ENCODE results near the gene ATP5F1A.
A peak's percentile ranks its signal among the peaks of the same experiment; 100 is the strongest.

Gene ATP5F1A

DNA sequence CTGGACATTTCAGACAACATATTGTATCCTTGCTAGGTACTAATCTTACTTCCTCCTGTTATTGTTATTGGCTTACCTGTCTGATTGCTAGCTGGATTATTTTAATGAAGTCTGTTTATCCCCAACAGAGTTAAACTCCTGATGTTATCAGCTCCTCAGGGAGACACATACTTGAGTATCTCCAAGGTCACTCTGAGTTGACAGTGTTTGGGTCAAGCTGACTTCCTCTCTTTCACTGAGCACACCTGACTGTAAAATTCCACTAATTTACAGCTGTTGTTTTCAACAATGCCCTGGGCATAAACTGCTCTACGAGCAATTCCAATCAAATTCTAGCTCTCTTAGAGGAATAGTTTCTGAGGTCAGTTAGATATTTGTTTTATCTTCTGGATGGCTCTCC, 15.7 kb upstream of the ATP5F1A start:
- TF ChIP-seq, protein P1, sequence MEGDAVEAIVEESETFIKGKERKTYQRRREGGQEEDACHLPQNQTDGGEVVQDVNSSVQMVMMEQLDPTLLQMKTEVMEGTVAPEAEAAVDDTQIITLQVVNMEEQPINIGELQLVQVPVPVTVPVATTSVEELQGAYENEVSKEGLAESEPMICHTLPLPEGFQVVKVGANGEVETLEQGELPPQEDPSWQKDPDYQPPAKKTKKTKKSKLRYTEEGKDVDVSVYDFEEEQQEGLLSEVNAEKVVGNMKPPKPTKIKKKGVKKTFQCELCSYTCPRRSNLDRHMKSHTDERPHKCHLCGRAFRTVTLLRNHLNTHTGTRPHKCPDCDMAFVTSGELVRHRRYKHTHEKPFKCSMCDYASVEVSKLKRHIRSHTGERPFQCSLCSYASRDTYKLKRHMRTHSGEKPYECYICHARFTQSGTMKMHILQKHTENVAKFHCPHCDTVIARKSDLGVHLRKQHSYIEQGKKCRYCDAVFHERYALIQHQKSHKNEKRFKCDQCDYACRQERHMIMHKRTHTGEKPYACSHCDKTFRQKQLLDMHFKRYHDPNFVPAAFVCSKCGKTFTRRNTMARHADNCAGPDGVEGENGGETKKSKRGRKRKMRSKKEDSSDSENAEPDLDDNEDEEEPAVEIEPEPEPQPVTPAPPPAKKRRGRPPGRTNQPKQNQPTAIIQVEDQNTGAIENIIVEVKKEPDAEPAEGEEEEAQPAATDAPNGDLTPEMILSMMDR (conservative IDR thresholded peaks at IDR 0.05; ENCODE audit: low read depth, low read length) = no peak
- no peak overlapping the region for H3K4me3 ChIP-seq (ENCODE audit: low read length)
- no peak for DNase-seq (ENCODE audit: low read depth)

DNA sequence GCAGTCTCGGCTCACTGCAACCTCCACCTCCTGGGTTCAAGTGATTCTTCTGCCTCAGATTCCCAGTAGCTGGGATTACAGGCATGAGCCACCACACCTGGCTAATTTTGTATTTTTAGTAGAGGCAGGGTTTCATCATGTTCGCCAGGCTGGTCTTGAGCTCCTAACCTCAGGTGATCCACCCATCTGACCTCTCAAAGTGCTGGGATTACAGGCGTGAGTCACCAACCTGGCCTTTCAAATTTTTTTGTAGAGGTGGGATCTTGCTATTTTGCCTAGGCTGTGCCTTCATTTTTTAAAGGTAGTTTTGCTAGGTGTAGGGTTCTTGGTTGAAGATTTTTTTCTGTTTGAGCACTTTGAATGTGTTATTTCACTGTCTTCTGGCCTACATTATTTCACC, 12.3 kb upstream of the ATP5F1A start:
- TF ChIP-seq, protein P1 (conservative IDR thresholded peaks at IDR 0.05; ENCODE audit: low read depth, low read length) = no peak
- DNase-seq (ENCODE audit: low read depth) = no peak
- no peak overlapping the region for H3K4me3 ChIP-seq (ENCODE audit: low read length)

DNA sequence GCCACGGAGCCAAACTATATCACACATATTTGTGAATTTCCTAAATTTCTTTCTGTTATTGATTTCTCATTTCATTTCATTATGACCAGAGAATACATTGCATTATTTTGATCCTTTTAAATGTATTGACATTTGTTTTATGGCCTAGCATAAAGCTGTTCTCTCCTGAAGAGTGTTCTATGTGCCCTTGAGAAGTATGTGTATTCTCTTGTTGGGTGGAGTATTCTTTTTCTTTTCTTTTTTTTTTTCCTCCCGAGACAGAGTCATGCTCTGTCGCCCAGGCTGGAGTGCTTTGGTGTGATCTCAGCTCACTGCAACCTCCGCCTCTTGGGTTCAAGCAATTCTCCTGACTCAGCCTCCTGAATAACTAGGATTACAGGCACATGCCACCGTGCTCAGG, 11.3 kb upstream of the ATP5F1A start:
- TF ChIP-seq, protein P1 (conservative IDR thresholded peaks at IDR 0.05; ENCODE audit: low read depth, low read length) = no peak
- no peak for DNase-seq (ENCODE audit: low read depth)
- H3K4me3 ChIP-seq (ENCODE audit: low read length) = no peak overlapping the region

DNA sequence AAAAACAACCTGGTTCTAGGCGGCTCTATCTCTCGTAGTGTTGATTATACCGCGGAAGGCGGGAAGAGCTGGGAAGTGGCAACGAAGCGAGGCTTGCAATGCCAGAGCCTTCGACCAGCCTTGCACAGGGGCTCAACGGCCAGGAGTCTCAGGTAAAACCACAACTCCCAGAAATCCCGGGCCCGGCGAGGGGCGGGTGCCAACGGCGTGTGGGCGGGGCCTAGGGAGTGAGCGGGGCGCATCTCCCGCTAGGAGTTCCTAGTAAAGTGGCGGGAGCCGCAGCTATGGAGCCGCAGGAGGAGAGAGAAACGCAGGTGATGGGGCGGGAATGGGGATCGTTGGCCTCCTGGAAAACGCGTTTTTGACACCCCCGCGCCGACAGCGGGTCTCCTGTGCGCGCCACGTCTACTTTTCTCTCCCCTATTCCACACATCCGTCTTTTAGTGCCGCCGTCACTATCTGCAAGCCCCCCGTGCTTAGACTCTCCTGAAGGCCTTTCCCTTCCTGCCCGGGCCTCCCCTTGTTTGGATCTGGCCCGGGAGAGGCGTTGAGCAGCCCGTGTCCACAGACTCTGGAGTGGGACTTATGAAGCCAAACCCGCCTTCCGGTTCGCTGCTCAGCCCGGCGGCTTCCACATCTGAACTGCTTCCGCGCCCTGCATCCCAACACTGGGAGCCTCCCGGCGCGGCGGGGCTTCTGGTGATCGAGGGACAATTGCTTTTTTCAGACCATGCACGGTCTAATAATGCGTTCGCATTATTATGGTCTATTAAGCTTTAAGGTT, 6.2 kb upstream of the ATP5F1A start, which contains the start of gene HAUS1:
HAUS1 (plus strand) TSS at position 258 of the 784 bp plus-strand sequence; CDS start at position 285, 27 bp downstream.
- DNase-seq (ENCODE audit: low read depth) = peak; percentile 43
- peak within 1 kb of the TSS; percentile 89 for H3K4me3 ChIP-seq (ENCODE audit: low read length)
- TF ChIP-seq, protein P1 (conservative IDR thresholded peaks at IDR 0.05; ENCODE audit: low read depth, low read length) = no peak

DNA sequence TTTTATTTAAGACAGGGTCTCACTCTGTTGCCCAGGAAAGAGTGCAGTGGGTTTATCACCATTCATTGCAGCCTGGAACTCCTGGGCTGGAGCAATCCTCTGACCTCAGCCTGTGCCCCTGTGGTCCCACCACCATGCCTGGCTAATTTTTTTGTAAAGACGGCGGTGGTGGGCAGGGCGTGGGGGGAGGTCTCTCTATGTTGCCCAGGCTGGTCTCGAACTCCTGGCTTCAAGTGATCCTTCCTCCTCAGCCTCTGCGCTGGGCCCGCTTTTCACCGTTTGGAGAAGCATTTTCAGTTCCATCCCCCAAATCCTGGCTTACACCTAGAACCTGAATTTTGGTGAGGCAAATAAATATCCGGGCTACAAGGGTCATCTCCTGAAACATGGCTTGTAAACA, 1.4 kb upstream of the ATP5F1A start:
- no peak overlapping the region for H3K4me3 ChIP-seq (ENCODE audit: low read length)
- DNase-seq (ENCODE audit: low read depth) = no peak
- TF ChIP-seq, protein P1 (conservative IDR thresholded peaks at IDR 0.05; ENCODE audit: low read depth, low read length) = no peak

DNA sequence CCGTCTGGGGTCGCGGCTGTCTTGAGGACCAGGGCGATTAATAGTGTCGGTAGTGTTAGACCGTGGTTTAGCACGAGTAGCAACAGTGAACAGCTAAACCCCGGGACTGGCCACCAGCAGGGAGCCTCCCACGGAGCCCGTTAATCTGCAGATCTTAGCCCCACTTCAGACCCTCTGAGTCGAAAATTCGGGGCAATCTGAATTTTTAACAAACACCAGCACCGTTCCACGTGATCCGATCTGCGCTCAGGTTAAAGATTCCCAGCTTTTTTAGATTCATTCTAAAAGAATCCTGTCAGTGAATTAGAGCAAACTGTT, 479 bp upstream of the ATP5F1A start:
- peak overlapping the region; percentile 72 for H3K4me3 ChIP-seq (ENCODE audit: low read length)
- DNase-seq (ENCODE audit: low read depth) = no peak
- TF ChIP-seq, protein P1 (conservative IDR thresholded peaks at IDR 0.05; ENCODE audit: low read depth, low read length) = no peak

DNA sequence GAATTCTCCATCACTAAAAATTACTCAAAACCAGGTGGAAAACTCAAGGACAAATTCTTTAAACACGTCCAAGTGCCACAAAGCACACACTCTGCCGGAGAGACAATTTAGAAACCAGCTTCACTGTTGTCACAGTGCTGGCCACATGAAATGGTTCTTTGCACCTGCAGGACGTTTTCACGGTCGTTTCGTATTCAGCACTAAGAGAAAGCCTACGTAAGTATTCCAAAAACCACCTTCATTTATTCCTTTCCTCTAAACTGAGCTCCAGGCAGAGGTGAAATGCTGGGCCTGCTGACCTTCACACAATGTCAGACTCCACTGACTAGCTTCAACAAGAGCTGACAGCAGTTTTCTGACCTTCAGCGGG, 680 bp downstream of the ATP5F1A start:
- DNase-seq (ENCODE audit: low read depth) = no peak
- TF ChIP-seq, protein P1 (conservative IDR thresholded peaks at IDR 0.05; ENCODE audit: low read depth, low read length) = no peak
- peak overlapping the region; percentile 72 for H3K4me3 ChIP-seq (ENCODE audit: low read length)
